Testis (tissue), 2 donors: ENCODE results near the gene SGMS2.

Source experiments
- POLR2A ChIP-seq: fragments of 450-650 bp; IDR thresholded peaks from one replicate; pipeline ENCODE4 v1.6.1; 2017; ENCODE audit warnings: antibody characterized with exemption, mild to moderate bottlenecking, moderate library complexity
- TF ChIP-seq, protein P1 (sequence below), 3 experiments: fragments of 450-650 bp in 2 of 3; fragments of 200-600 bp in 1 of 3; sonication (generic) in 1 of 3; IDR thresholded peaks; one replicate each; pipeline ENCODE4 v1.5.1; 2016 to 2019; ENCODE audit warnings: antibody characterized with exemption in 3 of 3, mild to moderate bottlenecking in 2 of 3, moderate library complexity in 1 of 3

DNA sequence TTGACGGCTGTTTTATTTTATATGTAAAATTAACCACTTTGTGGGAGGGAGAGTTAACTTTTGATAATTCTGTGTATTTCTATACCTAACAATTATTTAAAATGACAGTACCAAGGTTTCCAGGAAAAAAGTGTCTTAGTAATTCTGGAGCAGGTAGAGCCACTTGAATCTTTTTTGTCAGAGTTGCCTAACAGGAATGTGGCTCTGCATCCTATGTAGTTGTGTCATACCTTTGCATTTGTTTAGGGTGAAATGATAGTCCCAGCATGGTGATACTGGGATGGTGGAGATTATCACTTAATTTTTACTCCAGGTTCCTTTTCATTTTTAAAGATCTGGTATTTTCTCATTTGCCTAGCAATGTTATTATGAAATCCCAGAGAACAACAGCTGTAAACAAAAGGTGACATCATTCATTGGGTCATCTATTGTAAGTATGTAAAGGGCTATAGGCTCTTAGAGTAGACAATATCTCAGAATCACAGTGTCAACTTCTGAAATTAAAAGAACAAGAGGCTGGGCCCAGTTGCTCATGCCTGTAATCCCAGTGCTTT is 9.6 kb downstream of the SGMS2 start:
- TF ChIP-seq, protein P1, sequence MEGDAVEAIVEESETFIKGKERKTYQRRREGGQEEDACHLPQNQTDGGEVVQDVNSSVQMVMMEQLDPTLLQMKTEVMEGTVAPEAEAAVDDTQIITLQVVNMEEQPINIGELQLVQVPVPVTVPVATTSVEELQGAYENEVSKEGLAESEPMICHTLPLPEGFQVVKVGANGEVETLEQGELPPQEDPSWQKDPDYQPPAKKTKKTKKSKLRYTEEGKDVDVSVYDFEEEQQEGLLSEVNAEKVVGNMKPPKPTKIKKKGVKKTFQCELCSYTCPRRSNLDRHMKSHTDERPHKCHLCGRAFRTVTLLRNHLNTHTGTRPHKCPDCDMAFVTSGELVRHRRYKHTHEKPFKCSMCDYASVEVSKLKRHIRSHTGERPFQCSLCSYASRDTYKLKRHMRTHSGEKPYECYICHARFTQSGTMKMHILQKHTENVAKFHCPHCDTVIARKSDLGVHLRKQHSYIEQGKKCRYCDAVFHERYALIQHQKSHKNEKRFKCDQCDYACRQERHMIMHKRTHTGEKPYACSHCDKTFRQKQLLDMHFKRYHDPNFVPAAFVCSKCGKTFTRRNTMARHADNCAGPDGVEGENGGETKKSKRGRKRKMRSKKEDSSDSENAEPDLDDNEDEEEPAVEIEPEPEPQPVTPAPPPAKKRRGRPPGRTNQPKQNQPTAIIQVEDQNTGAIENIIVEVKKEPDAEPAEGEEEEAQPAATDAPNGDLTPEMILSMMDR (IDR thresholded peaks at IDR 0.05), result no peak
- no peak for TF ChIP-seq POLR2A
